Ishikawa (cell line): ENCODE results near the gene TNFRSF19.

Experiments
- CEBPB ChIP-seq: IDR thresholded peaks from 2 replicates; pipeline ENCODE4 v1.6.1; 2012
- CREB1 ChIP-seq: IDR thresholded peaks from 2 replicates; pipeline ENCODE4 v1.6.1; 2012; ENCODE audit warnings: low read depth
- EGR1 ChIP-seq: IDR thresholded peaks from 2 replicates; pipeline ENCODE4 v1.6.1; 2012
- EP300 ChIP-seq: IDR thresholded peaks from 2 replicates; pipeline ENCODE4 v1.6.1; 2012; ENCODE audit warnings: borderline replicate concordance
- FOXM1 ChIP-seq: IDR thresholded peaks from 2 replicates; pipeline ENCODE4 v1.6.1; 2012; ENCODE audit warnings: low read depth, borderline replicate concordance
- MAX ChIP-seq: IDR thresholded peaks from 2 replicates; pipeline ENCODE4 v1.6.1; 2012
- NFIC ChIP-seq: IDR thresholded peaks from 2 replicates; pipeline ENCODE4 v1.6.1; 2012
- RAD21 ChIP-seq: IDR thresholded peaks from 2 replicates; pipeline ENCODE4 v1.6.1; 2012; ENCODE audit warnings: low read depth
- REST ChIP-seq: IDR thresholded peaks from 2 replicates; pipeline ENCODE4 v1.6.1; 2012; ENCODE audit warnings: low read depth, mild to moderate bottlenecking
- TAF1 ChIP-seq: IDR thresholded peaks from 2 replicates; pipeline ENCODE4 v1.6.1; 2012; ENCODE audit warnings: low read depth, mild to moderate bottlenecking
- TCF12 ChIP-seq: IDR thresholded peaks from 2 replicates; pipeline ENCODE4 v1.6.1; 2012; ENCODE audit warnings: low read depth
- TEAD4 ChIP-seq: IDR thresholded peaks from 2 replicates; pipeline ENCODE4 v1.6.1; 2012
- USF1 ChIP-seq: IDR thresholded peaks from 2 replicates; pipeline ENCODE4 v1.6.1; 2012
- YY1 ChIP-seq: IDR thresholded peaks from 2 replicates; pipeline ENCODE4 v1.6.1; 2012; ENCODE audit warnings: low read depth
- ZBTB7A ChIP-seq: IDR thresholded peaks from 2 replicates; pipeline ENCODE4 v1.6.1; 2012; ENCODE audit warnings: low read depth

The TNFRSF19 gene

GRCh38 chr13:23687614-23688013, 117.4 kb downstream of the TNFRSF19 start:
- no peak for TF ChIP-seq TEAD4

GRCh38 chr13:23688336-23688735, 118.1 kb downstream of the TNFRSF19 start:
- TF ChIP-seq MAX, result no peak
- TF ChIP-seq EP300, result no peak
- no peak for TF ChIP-seq EGR1
- TF ChIP-seq TCF12, result no peak
- TF ChIP-seq TEAD4, result no peak
- no peak for TF ChIP-seq USF1
- no peak for TF ChIP-seq ZBTB7A
- no peak for TF ChIP-seq TAF1
- TF ChIP-seq RAD21, result no peak
- no peak for TF ChIP-seq CEBPB
- TF ChIP-seq NFIC, result no peak
- no peak for TF ChIP-seq CREB1
- TF ChIP-seq REST, result no peak
- no peak for TF ChIP-seq YY1
- no peak for TF ChIP-seq FOXM1

- TF ChIP-seq TEAD4, result no peak
- TF ChIP-seq EP300, result no peak
- no peak for TF ChIP-seq TCF12
- no peak for TF ChIP-seq REST
- no peak for TF ChIP-seq MAX
- no peak for TF ChIP-seq ZBTB7A
- no peak for TF ChIP-seq YY1
- no peak for TF ChIP-seq CREB1
- no peak for TF ChIP-seq CEBPB
- no peak for TF ChIP-seq EGR1
- TF ChIP-seq NFIC, result no peak
- TF ChIP-seq FOXM1, result no peak
- no peak for TF ChIP-seq TAF1
- no peak for TF ChIP-seq RAD21
- TF ChIP-seq USF1, result no peak
Observed at GRCh38 chr13:23690668-23691067, 120.5 kb downstream of the TNFRSF19 start.

- TF ChIP-seq NFIC (no peak), ZBTB7A (no peak), EGR1 (no peak), TEAD4 (no peak), YY1 (no peak), TCF12 (no peak), MAX (no peak), CREB1 (no peak), CEBPB (no peak), FOXM1 (no peak), RAD21 (no peak), EP300 (no peak), REST (no peak)
Observed at GRCh38 chr13:23692816-23693215, 122.6 kb downstream of the TNFRSF19 start.

GRCh38 chr13:23695196-23695595, 125.0 kb downstream of the TNFRSF19 start:
- TF ChIP-seq REST, result no peak
- TF ChIP-seq EGR1, result no peak
- no peak for TF ChIP-seq TEAD4
- no peak for TF ChIP-seq RAD21
- TF ChIP-seq EP300, result no peak
- no peak for TF ChIP-seq FOXM1
